ENCODE results near the gene B4GAT1.
A peak's percentile ranks its signal among the peaks of the same experiment; 100 is the strongest.

The B4GAT1 gene

GRCh38 chr11:66346476-66347424, 679 bp downstream of the B4GAT1 start:
- Histone ChIP-seq H2AK5ac (ENCODE audit: low read depth, low read length) (peak overlapping the region; percentile 99), H2BK15ac (ENCODE audit: low read length) (peak overlapping the region; percentile 84), H2AFZ (ENCODE audit: low read length) (peak overlapping the region; percentile 90), H2BK5ac (ENCODE audit: low read length) (peak overlapping the region; percentile 99), H3K9me3 (replicated peaks in 1 of 2; ENCODE audit: control insufficient read depth in 2 of 2, insufficient read depth in 1 of 2, low read depth in 1 of 2, low read length in 2 of 2) (peaks cover 0 to under 1% of the 10 kb centered on the region in 2 donors), H3K27me3 (ENCODE audit: control insufficient read depth in 3 of 3, insufficient read depth in 3 of 3, low read depth in 1 of 3, low read length in 3 of 3) (no peaks in the 10 kb centered on the region), H3K4me3 (ENCODE audit: low read length in 2 of 2) (peak overlapping the region; percentile 97 to 99), H3K79me1 (ENCODE audit: low read depth, low read length) (peaks cover 16% of the 10 kb centered on the region), H3K23ac (ENCODE audit: low read depth, low read length, poor library complexity) (peak overlapping the region; percentile 100), H3K4me2 (ENCODE audit: insufficient read depth, low read length, poor library complexity, severe bottlenecking) (peak overlapping the region; percentile 96), H3K4ac (ENCODE audit: low read length) (peak overlapping the region; percentile 95), H4K91ac (ENCODE audit: low read depth, low read length, poor library complexity) (peak overlapping the region; percentile 30), H3K4me1 (ENCODE audit: control insufficient read depth in 2 of 2, insufficient read depth in 1 of 2, low read depth in 1 of 2, low read length in 2 of 2) (peaks cover 25% of the 10 kb centered on the region in 2 donors), H4K8ac (ENCODE audit: low read depth, low read length) (peak overlapping the region; percentile 82), H3K36me3 (replicated peaks in 1 of 2; ENCODE audit: control insufficient read depth in 2 of 2, insufficient read depth in 2 of 2, low read length in 2 of 2) (peaks cover 7 to 13% of the 10 kb centered on the region in 2 donors), H3K14ac (ENCODE audit: low read length) (peak overlapping the region; percentile 100), H2BK120ac (ENCODE audit: low read depth, low read length) (no peak overlapping the region), H3K9ac (ENCODE audit: low read depth, low read length, poor library complexity) (peak overlapping the region; percentile 100), H2BK12ac (ENCODE audit: low read length) (peak overlapping the region; percentile 73), H3K27ac (replicated peaks; ENCODE audit: low read length) (peak overlapping the region; percentile 91), H3K18ac (ENCODE audit: low read length) (peak overlapping the region; percentile 100)
- DNase-seq (ENCODE audit: low spot score), result no peak
- no CpG with 5 or more reads among the region's 68 CpGs for WGBS, 2 donors (ENCODE audit: extremely low coverage in 2 of 2, insufficient read length in 2 of 2, insufficient replicate concordance in 1 of 2)

- peak overlapping the region; percentile 56 for H3K27ac ChIP-seq (replicated peaks; ENCODE audit: low read length)
- no CpG with 5 or more reads among the region's 7 CpGs for WGBS, 2 donors (ENCODE audit: extremely low coverage in 2 of 2, insufficient read length in 2 of 2, insufficient replicate concordance in 1 of 2)
- H2AFZ ChIP-seq (ENCODE audit: low read length), result peak overlapping the region; percentile 94
- H3K23ac ChIP-seq (ENCODE audit: low read depth, low read length, poor library complexity), result peak overlapping the region; percentile 92
- no peak overlapping the region for H4K91ac ChIP-seq (ENCODE audit: low read depth, low read length, poor library complexity)
- no peak overlapping the region for H2AK5ac ChIP-seq (ENCODE audit: low read depth, low read length)
- H3K18ac ChIP-seq (ENCODE audit: low read length), result no peak overlapping the region
- no peak overlapping the region for H2BK12ac ChIP-seq (ENCODE audit: low read length)
- H3K4me2 ChIP-seq (ENCODE audit: insufficient read depth, low read length, poor library complexity, severe bottlenecking), result peak overlapping the region; percentile 64
- no peak overlapping the region for H3K14ac ChIP-seq (ENCODE audit: low read length)
- H3K9ac ChIP-seq (ENCODE audit: low read depth, low read length, poor library complexity), result peak overlapping the region; percentile 75
- H3K4me3 ChIP-seq (ENCODE audit: low read length in 2 of 2), result peak overlapping the region; percentile 69 to 97
- H2BK120ac ChIP-seq (ENCODE audit: low read depth, low read length), result no peak overlapping the region
- no peaks in the 10 kb centered on the region for H3K27me3 ChIP-seq (ENCODE audit: control insufficient read depth in 3 of 3, insufficient read depth in 3 of 3, low read depth in 1 of 3, low read length in 3 of 3)
- peaks cover 25% of the 10 kb centered on the region in 2 donors for H3K4me1 ChIP-seq (ENCODE audit: control insufficient read depth in 2 of 2, insufficient read depth in 1 of 2, low read depth in 1 of 2, low read length in 2 of 2)
- peaks cover 19% of the 10 kb centered on the region for H3K79me1 ChIP-seq (ENCODE audit: low read depth, low read length)
- H3K9me3 ChIP-seq (replicated peaks in 1 of 2; ENCODE audit: control insufficient read depth in 2 of 2, insufficient read depth in 1 of 2, low read depth in 1 of 2, low read length in 2 of 2), result peaks cover 0 to 3% of the 10 kb centered on the region in 2 donors
- H2BK15ac ChIP-seq (ENCODE audit: low read length), result no peak overlapping the region
- peaks cover 20 to 28% of the 10 kb centered on the region in 2 donors for H3K36me3 ChIP-seq (replicated peaks in 1 of 2; ENCODE audit: control insufficient read depth in 2 of 2, insufficient read depth in 2 of 2, low read length in 2 of 2)
- H2BK5ac ChIP-seq (ENCODE audit: low read length), result peak overlapping the region; percentile 29
- H4K8ac ChIP-seq (ENCODE audit: low read depth, low read length), result no peak overlapping the region
- no peak overlapping the region for H3K4ac ChIP-seq (ENCODE audit: low read length)
- no peak for DNase-seq (ENCODE audit: low spot score)
Observed at GRCh38 chr11:66345316-66345649, 2.1 kb downstream of the B4GAT1 start.

GRCh38 chr11:66344550-66345315, 2.7 kb downstream of the B4GAT1 start, which contains the start of gene BRMS1:
Gene BRMS1, minus strand, starts transcription at chr11:66345104. Its CDS starts 2,870 bp downstream, at chr11:66342234.
- Histone ChIP-seq H3K36me3 (replicated peaks in 1 of 2; ENCODE audit: control insufficient read depth in 2 of 2, insufficient read depth in 2 of 2, low read length in 2 of 2) (peaks cover 22 to 33% of the 10 kb centered on the region in 2 donors), H3K27ac (replicated peaks; ENCODE audit: low read length) (peak within 1 kb of the TSS; percentile 56), H3K9me3 (replicated peaks in 1 of 2; ENCODE audit: control insufficient read depth in 2 of 2, insufficient read depth in 1 of 2, low read depth in 1 of 2, low read length in 2 of 2) (peaks cover 0 to 3% of the 10 kb centered on the region in 2 donors)

More at GRCh38 chr11:66344550-66345315, 2.7 kb downstream of the B4GAT1 start, which contains the start of gene BRMS1:
- Histone ChIP-seq H3K23ac (ENCODE audit: low read depth, low read length, poor library complexity) (peak within 1 kb of the TSS; percentile 92), H3K79me1 (ENCODE audit: low read depth, low read length) (peaks cover 19% of the 10 kb centered on the region), H2AK5ac (ENCODE audit: low read depth, low read length) (peak within 1 kb of the TSS; percentile 50), H4K91ac (ENCODE audit: low read depth, low read length, poor library complexity) (no peak within 1 kb of the TSS), H3K4me2 (ENCODE audit: insufficient read depth, low read length, poor library complexity, severe bottlenecking) (peak within 1 kb of the TSS; percentile 64), H3K4me3 (ENCODE audit: low read length in 2 of 2) (peak within 1 kb of the TSS; percentile 97), H2BK120ac (ENCODE audit: low read depth, low read length) (peak within 1 kb of the TSS; percentile 0), H2AFZ (ENCODE audit: low read length) (peak within 1 kb of the TSS; percentile 94), H2BK15ac (ENCODE audit: low read length) (peak within 1 kb of the TSS; percentile 62), H2BK5ac (ENCODE audit: low read length) (peak within 1 kb of the TSS; percentile 29), H3K14ac (ENCODE audit: low read length) (peak within 1 kb of the TSS; percentile 89), H3K4me1 (ENCODE audit: control insufficient read depth in 2 of 2, insufficient read depth in 1 of 2, low read depth in 1 of 2, low read length in 2 of 2) (peaks cover 25% of the 10 kb centered on the region in 2 donors), H3K4ac (ENCODE audit: low read length) (peak within 1 kb of the TSS; percentile 44), H3K27me3 (ENCODE audit: control insufficient read depth in 3 of 3, insufficient read depth in 3 of 3, low read depth in 1 of 3, low read length in 3 of 3) (no peaks in the 10 kb centered on the region), H4K8ac (ENCODE audit: low read depth, low read length) (peak within 1 kb of the TSS; percentile 97), H3K18ac (ENCODE audit: low read length) (peak within 1 kb of the TSS; percentile 84), H2BK12ac (ENCODE audit: low read length) (no peak within 1 kb of the TSS), H3K9ac (ENCODE audit: low read depth, low read length, poor library complexity) (peak within 1 kb of the TSS; percentile 97)
- DNase-seq (ENCODE audit: low spot score), result peak; percentile 96
- WGBS, 2 donors (ENCODE audit: extremely low coverage in 2 of 2, insufficient read length in 2 of 2, insufficient replicate concordance in 1 of 2), result no CpG with 5 or more reads among the region's 59 CpGs

All from neuronal stem cell (in vitro differentiated cells).